Naive thymus-derived CD4-positive, alpha-beta T cell (primary cell): Measurements from ENCODE around the gene GABRG3. TPM values are rescaled to one million over a fixed set of nuclear protein-coding genes. Genes with fewer than 3 reads are reported as not detected.

Experiments used
- ATAC-seq: fragments of 150-1000 bp; cut with Tn5 transposase; 2 replicates; pipeline ENCODE4 v1.10.0; 2021; ENCODE audit warnings: mild to moderate bottlenecking, moderate library complexity
- CTCF ChIA-PET: fragments of 350-600 bp; sonication (Branson Sonifier 250); formaldehyde crosslinking; loops from one replicate; lab custom pipeline; 2021; ENCODE audit warnings: antibody characterized with exemption; lab: Charles Lee
- POLR2A ChIA-PET: fragments of 350-600 bp; sonication (Branson Sonifier 250); formaldehyde crosslinking; loops from one replicate; lab custom pipeline; 2021; ENCODE audit warnings: antibody characterized with exemption, inconsistent platforms; lab: Charles Lee
- DNase-seq, 9 donors: peaks; one replicate each; pipeline versions ENCODE4 v3.0.0 to v3.0.0-alpha.2; 2020 to 2022; ENCODE audit warnings: mixed read lengths in 1 of 9
- H3K27ac ChIP-seq: one replicate; pipeline ENCODE4 v1.7.0; 2013; ENCODE audit warnings: mild to moderate bottlenecking, low read depth, low read length, moderate library complexity
- H3K27me3 ChIP-seq, 2 donors: one replicate each; pipeline ENCODE4 v1.7.0; 2013; ENCODE audit warnings: low read length in 2 of 2, mild to moderate bottlenecking in 2 of 2, moderate library complexity in 2 of 2; ENCODE audit not compliant: control insufficient read depth in 2 of 2, insufficient read depth in 2 of 2
- H3K36me3 ChIP-seq, 3 experiments: 1 replicate in 2 of 3; 2 replicates in 1 of 3; pipeline ENCODE4 v1.7.0; 2013; ENCODE audit warnings: low read length in 3 of 3, mild to moderate bottlenecking in 3 of 3, moderate library complexity in 1 of 3; ENCODE audit not compliant: insufficient read depth in 3 of 3, control insufficient read depth in 2 of 3
- H3K4me1 ChIP-seq, 2 donors: one replicate each; pipeline ENCODE4 v1.7.0; 2013; ENCODE audit warnings: low read length in 2 of 2, mild to moderate bottlenecking in 2 of 2, moderate library complexity in 1 of 2; ENCODE audit not compliant: control insufficient read depth in 2 of 2, insufficient read depth in 2 of 2
- H3K4me3 ChIP-seq: 2 replicates; pipeline ENCODE4 v1.7.0; 2013; ENCODE audit warnings: mild to moderate bottlenecking, low read length
- H3K9me3 ChIP-seq, 3 experiments: 1 replicate in 2 of 3; 2 replicates in 1 of 3; pipeline ENCODE4 v1.7.0; 2013; ENCODE audit warnings: low read length in 3 of 3; ENCODE audit not compliant: control insufficient read depth in 2 of 3
- H3K27ac Mint-ChIP-seq, 9 donors: one replicate each; pipeline ENCODE4 v1.8.0; 2020 to 2022; ENCODE audit warnings: mixed read lengths in 9 of 9, mild to moderate bottlenecking in 8 of 9, moderate library complexity in 5 of 9, inconsistent platforms in 2 of 9
- H3K27me3 Mint-ChIP-seq, 5 donors: one replicate each; pipeline ENCODE4 v1.8.0; 2021 to 2022; ENCODE audit warnings: mixed read lengths in 5 of 5, mild to moderate bottlenecking in 1 of 5
- H3K36me3 Mint-ChIP-seq, 5 donors: one replicate each; pipeline ENCODE4 v1.8.0; 2020 to 2022; ENCODE audit warnings: mixed read lengths in 5 of 5, mild to moderate bottlenecking in 3 of 5, inconsistent platforms in 1 of 5
- H3K4me1 Mint-ChIP-seq, 7 donors: one replicate each; pipeline ENCODE4 v1.8.0; 2020 to 2022; ENCODE audit warnings: mixed read lengths in 7 of 7, mild to moderate bottlenecking in 3 of 7, inconsistent platforms in 1 of 7
- H3K4me3 Mint-ChIP-seq, 10 donors: one replicate each; pipeline ENCODE4 v1.8.0; 2020 to 2022; ENCODE audit warnings: mild to moderate bottlenecking in 10 of 10, mixed read lengths in 10 of 10, moderate library complexity in 6 of 10, inconsistent platforms in 2 of 10
- H3K9me3 Mint-ChIP-seq, 11 donors: one replicate each; pipeline ENCODE4 v1.8.0; 2020 to 2022; ENCODE audit warnings: mixed read lengths in 11 of 11, mild to moderate bottlenecking in 4 of 11, inconsistent platforms in 1 of 11, moderate library complexity in 1 of 11
- intact Hi-C, 2 donors: fragments of 100-400 bp; cut with micrococcal nuclease; formaldehyde crosslinking; loops; one replicate each; pipeline ENCODE4 v1.15.1; 2023
- polyA plus RNA-seq, 2 donors: library from polyadenylated mRNA; unstranded; fragments of 300-500 nt; fragmentation: Illumina TruSeq; gene quantifications; one replicate each; pipeline ENCODE4 v1.2.3, GENCODE V29; 2021
- total RNA-seq, 6 experiments: library from RNA in 5 of 6; stranded (reverse) in 5 of 6; gene quantifications; 1 replicate in 5 of 6; 2 replicates in 1 of 6; pipeline ENCODE4 v1.2.3 and lab custom pipeline; 2021 to 2026

GABRG3 gene
- total and polyA plus RNA-seq, 7 experiments from 2014 or later = not detected

GRCh38 chr15:27019687-27020086, 48.7 kb downstream of the GABRG3 start:
- H3K36me3 ChIP-seq = no peaks in the 10 kb centered on the region
- no peak overlapping the region for H3K27ac Mint-ChIP-seq
- H3K27me3 ChIP-seq = no peaks in the 10 kb centered on the region
- H3K4me1 ChIP-seq = no peaks in the 10 kb centered on the region
- H3K9me3 ChIP-seq = no peaks in the 10 kb centered on the region
- DNase-seq = no peak
- intact Hi-C loops = no loop called here
- H3K27ac ChIP-seq = no peak overlapping the region
- H3K4me3 Mint-ChIP-seq = no peak overlapping the region
- H3K27me3 Mint-ChIP-seq = peaks cover 0 to 18% (median 0%) of the 10 kb centered on the region in 5 donors
- CTCF ChIA-PET = no interaction called here
- no peaks in the 10 kb centered on the region for H3K4me1 Mint-ChIP-seq
- no peak for ATAC-seq
- POLR2A ChIA-PET = no interaction called here
- H3K36me3 Mint-ChIP-seq = no peaks in the 10 kb centered on the region
- peaks cover 0 to 19% (median 5%) of the 10 kb centered on the region in 11 donors for H3K9me3 Mint-ChIP-seq
- no peak overlapping the region for H3K4me3 ChIP-seq

- Mint-ChIP-seq H3K36me3 (no peaks in the 10 kb centered on the region), H3K27me3 (peaks cover 0 to 27% (median 5%) of the 10 kb centered on the region in 5 donors), H3K27ac (no peak overlapping the region), H3K4me3 (no peak overlapping the region), H3K4me1 (no peaks in the 10 kb centered on the region), H3K9me3 (peaks cover 0 to 7% (median 0%) of the 10 kb centered on the region in 11 donors)
- DNase-seq (no peak), ATAC-seq (no peak)
- Histone ChIP-seq H3K27ac (no peak overlapping the region), H3K4me3 (no peak overlapping the region), H3K4me1 (no peaks in the 10 kb centered on the region), H3K36me3 (no peaks in the 10 kb centered on the region), H3K9me3 (no peaks in the 10 kb centered on the region), H3K27me3 (no peaks in the 10 kb centered on the region)
- POLR2A ChIA-PET = no interaction called here
- CTCF ChIA-PET = no interaction called here
- intact Hi-C loops = no loop called here
These were observed 54.5 kb downstream of the GABRG3 start for GRCh38 chr15:27025481-27025966.

- Histone ChIP-seq H3K27me3 (no peaks in the 10 kb centered on the region), H3K4me3 (no peak overlapping the region), H3K4me1 (no peaks in the 10 kb centered on the region), H3K36me3 (no peaks in the 10 kb centered on the region), H3K9me3 (no peaks in the 10 kb centered on the region), H3K27ac (no peak overlapping the region)
- Mint-ChIP-seq H3K27me3 (peaks cover 0 to 18% (median 5%) of the 10 kb centered on the region in 5 donors), H3K27ac (no peak overlapping the region), H3K4me3 (no peak overlapping the region), H3K4me1 (no peaks in the 10 kb centered on the region), H3K36me3 (no peaks in the 10 kb centered on the region), H3K9me3 (peaks cover 0 to 9% (median 0%) of the 10 kb centered on the region in 11 donors)
- no peak for ATAC-seq
- CTCF ChIA-PET = no interaction called here
- POLR2A ChIA-PET = no interaction called here
- DNase-seq = no peak
- intact Hi-C loops = no loop called here
These were observed 56.2 kb downstream of the GABRG3 start for GRCh38 chr15:27027229-27027628.

GRCh38 chr15:27028858-27029477, 58.0 kb downstream of the GABRG3 start:
- DNase-seq (no peak), ATAC-seq (no peak)
- ChIA-PET POLR2A (no interaction called here), CTCF (no interaction called here)
- no peaks in the 10 kb centered on the region for H3K27me3 ChIP-seq
- Mint-ChIP-seq H3K36me3 (no peaks in the 10 kb centered on the region), H3K4me1 (no peaks in the 10 kb centered on the region), H3K4me3 (no peak overlapping the region), H3K27ac (no peak overlapping the region), H3K27me3 (peaks cover 0 to 17% (median 5%) of the 10 kb centered on the region in 5 donors), H3K9me3 (peaks cover 0 to 9% (median 0%) of the 10 kb centered on the region in 11 donors)
- H3K4me3 ChIP-seq = no peak overlapping the region
- no peaks in the 10 kb centered on the region for H3K36me3 ChIP-seq
- H3K4me1 ChIP-seq = no peaks in the 10 kb centered on the region
- no peak overlapping the region for H3K27ac ChIP-seq
- intact Hi-C loops = no loop called here
- H3K9me3 ChIP-seq = no peaks in the 10 kb centered on the region

GRCh38 chr15:27036210-27036609, 65.2 kb downstream of the GABRG3 start:
- no peaks in the 10 kb centered on the region for H3K36me3 Mint-ChIP-seq
- CTCF ChIA-PET = no interaction called here
- H3K4me3 Mint-ChIP-seq = no peak overlapping the region
- H3K4me1 ChIP-seq = no peaks in the 10 kb centered on the region
- POLR2A ChIA-PET = no interaction called here
- H3K27me3 ChIP-seq = no peaks in the 10 kb centered on the region
- no peak overlapping the region for H3K27ac Mint-ChIP-seq
- ATAC-seq (no peak), DNase-seq (no peak)
- H3K27ac ChIP-seq = no peak overlapping the region
- H3K9me3 Mint-ChIP-seq = peaks cover 0 to 9% (median 0%) of the 10 kb centered on the region in 11 donors
- intact Hi-C loops = no loop called here
- H3K36me3 ChIP-seq = no peaks in the 10 kb centered on the region
- H3K9me3 ChIP-seq = no peaks in the 10 kb centered on the region
- no peaks in the 10 kb centered on the region for H3K4me1 Mint-ChIP-seq
- no peak overlapping the region for H3K4me3 ChIP-seq
- peaks cover 0 to 9% (median 0%) of the 10 kb centered on the region in 5 donors for H3K27me3 Mint-ChIP-seq

GRCh38 chr15:27037501-27037900, 66.5 kb downstream of the GABRG3 start:
- intact Hi-C loops = no loop called here

GRCh38 chr15:27039152-27039551, 68.2 kb downstream of the GABRG3 start:
- Mint-ChIP-seq H3K27ac (no peak overlapping the region), H3K36me3 (no peaks in the 10 kb centered on the region), H3K4me3 (no peak overlapping the region), H3K4me1 (no peaks in the 10 kb centered on the region), H3K27me3 (peaks cover 0 to 9% (median 0%) of the 10 kb centered on the region in 5 donors), H3K9me3 (peaks cover 0 to 5% (median 0%) of the 10 kb centered on the region in 11 donors)
- CTCF ChIA-PET = no interaction called here
- ATAC-seq = no peak
- H3K27ac ChIP-seq = no peak overlapping the region
- H3K4me1 ChIP-seq = no peaks in the 10 kb centered on the region
- DNase-seq = no peak
- POLR2A ChIA-PET = no interaction called here
- no peak overlapping the region for H3K4me3 ChIP-seq
- no peaks in the 10 kb centered on the region for H3K9me3 ChIP-seq
- no peaks in the 10 kb centered on the region for H3K36me3 ChIP-seq
- no peaks in the 10 kb centered on the region for H3K27me3 ChIP-seq
- intact Hi-C loops = no loop called here

More at GRCh38 chr15:27037501-27037900, 66.5 kb downstream of the GABRG3 start:
- Histone ChIP-seq H3K27ac (no peak overlapping the region), H3K4me3 (no peak overlapping the region), H3K36me3 (no peaks in the 10 kb centered on the region), H3K27me3 (no peaks in the 10 kb centered on the region), H3K9me3 (no peaks in the 10 kb centered on the region), H3K4me1 (no peaks in the 10 kb centered on the region)
- H3K4me3 Mint-ChIP-seq = no peak overlapping the region
- POLR2A ChIA-PET = no interaction called here
- CTCF ChIA-PET = no interaction called here
- peaks cover 0 to 5% (median 0%) of the 10 kb centered on the region in 11 donors for H3K9me3 Mint-ChIP-seq
- H3K27me3 Mint-ChIP-seq = peaks cover 0 to 9% (median 0%) of the 10 kb centered on the region in 5 donors
- H3K4me1 Mint-ChIP-seq = no peaks in the 10 kb centered on the region
- no peak overlapping the region for H3K27ac Mint-ChIP-seq
- no peak for DNase-seq
- no peak for ATAC-seq
- H3K36me3 Mint-ChIP-seq = no peaks in the 10 kb centered on the region
